IMR-90 (cell line): ENCODE data around the gene SERPINI2. TPM values are rescaled to one million over a fixed set of nuclear protein-coding genes. Genes with fewer than 3 reads are reported as not detected.

Experiments
- ATAC-seq: fragments of 200-7000 bp; cut with Tn5 transposase; 2 replicates; pipeline ENCODE4 v1.9.1; 2020; ENCODE audit warnings: low read depth, mild to moderate bottlenecking, moderate library complexity
- BruUV-seq: library from RNA; stranded (reverse); fragments of 400-500 nt; replicated peaks from 2 replicates; lab custom pipeline; 2021; lab: Mats Ljungman, UMichigan
- CTCF ChIA-PET: fragments of 300-600 bp; formaldehyde crosslinking; extraction: SDS; loops from one replicate; lab custom pipeline; 2021; ENCODE audit warnings: antibody characterized with exemption; lab: Yijun Ruan, JAX
- POLR2A ChIA-PET: fragments of 300-600 bp; sonication (Branson Sonifier 250); formaldehyde crosslinking; loops from one replicate; lab custom pipeline; 2022; ENCODE audit warnings: antibody characterized with exemption; ENCODE audit not compliant: unreplicated experiment; lab: Charles Lee
- DNase-seq: peaks from one replicate; pipeline ENCODE4 v3.0.0; 2013
- H2AFZ ChIP-seq: replicated peaks from 2 replicates; pipeline ENCODE3; 2013; ENCODE audit warnings: low read length, mild to moderate bottlenecking; ENCODE audit not compliant: poor library complexity
- H2AK5ac ChIP-seq: 2 replicates; pipeline ENCODE4 v1.6.1; 2013; ENCODE audit warnings: low read depth, low read length, inconsistent platforms
- H2AK9ac ChIP-seq: replicated peaks from 2 replicates; pipeline ENCODE3; 2013; ENCODE audit warnings: mild to moderate bottlenecking, low read depth, low read length, moderate library complexity; ENCODE audit not compliant: poor library complexity
- H2BK120ac ChIP-seq: 2 replicates; pipeline ENCODE4 v1.6.1; 2013; ENCODE audit warnings: low read depth, low read length, inconsistent platforms
- H2BK15ac ChIP-seq: 3 replicates; pipeline ENCODE4 v1.6.1; 2013; ENCODE audit warnings: low read depth, low read length, inconsistent platforms
- H2BK20ac ChIP-seq: 2 replicates; pipeline ENCODE4 v1.6.1; 2013; ENCODE audit warnings: low read depth, mild to moderate bottlenecking, inconsistent platforms, low read length, moderate library complexity
- H2BK5ac ChIP-seq: 2 replicates; pipeline ENCODE4 v1.6.1; 2013; ENCODE audit warnings: mild to moderate bottlenecking, low read depth, low read length, inconsistent platforms; ENCODE audit not compliant: poor library complexity, severe bottlenecking
- H3K14ac ChIP-seq: replicated peaks from 2 replicates; pipeline ENCODE4 v1.6.1; 2013; ENCODE audit warnings: low read depth, low read length, inconsistent platforms
- H3K18ac ChIP-seq: 2 replicates; pipeline ENCODE4 v1.6.1; 2013; ENCODE audit warnings: low read depth, low read length, control low read depth
- H3K23ac ChIP-seq: 2 replicates; pipeline ENCODE4 v1.6.1; 2013; ENCODE audit warnings: low read depth, low read length, inconsistent platforms
- H3K27ac ChIP-seq: 2 replicates; pipeline ENCODE4 v1.5.1; 2013; ENCODE audit warnings: mild to moderate bottlenecking, control low read depth, low read length; ENCODE audit not compliant: insufficient read depth
- H3K27me3 ChIP-seq: 2 replicates; pipeline ENCODE4 v1.6.1; 2013; ENCODE audit warnings: low read length; ENCODE audit not compliant: control insufficient read depth, insufficient read depth
- H3K36me3 ChIP-seq: 2 replicates; pipeline ENCODE4 v1.6.1; 2013; ENCODE audit warnings: low read length, mixed read lengths; ENCODE audit not compliant: control insufficient read depth, insufficient read depth
- H3K4ac ChIP-seq: 2 replicates; pipeline ENCODE4 v1.6.1; 2013; ENCODE audit warnings: low read depth, low read length, inconsistent platforms
- H3K4me1 ChIP-seq: 2 replicates; pipeline ENCODE4 v1.6.1; 2013; ENCODE audit warnings: low read length, mixed read lengths; ENCODE audit not compliant: control insufficient read depth, insufficient read depth
- H3K4me2 ChIP-seq: 2 replicates; pipeline ENCODE4 v1.6.1; 2013; ENCODE audit warnings: low read depth, mild to moderate bottlenecking, control low read depth, low read length, moderate library complexity
- H3K4me3 ChIP-seq: 2 replicates; pipeline ENCODE4 v1.5.1; 2013; ENCODE audit warnings: low read depth, mild to moderate bottlenecking, control low read depth, low read length, moderate library complexity; ENCODE audit not compliant: insufficient read depth
- H3K56ac ChIP-seq: 2 replicates; pipeline ENCODE4 v1.6.1; 2013; ENCODE audit warnings: low read length, inconsistent platforms; ENCODE audit not compliant: insufficient read depth; ENCODE audit errors: extremely low read depth
- H3K79me1 ChIP-seq, 2 experiments: 2 replicates each; pipeline ENCODE4 v1.6.1; 2013; ENCODE audit warnings: low read length in 2 of 2, inconsistent platforms in 1 of 2, low read depth in 1 of 2
- H3K9ac ChIP-seq: 2 replicates; pipeline ENCODE4 v1.6.1; 2013; ENCODE audit warnings: low read depth, low read length, control low read depth
- H3K9me1 ChIP-seq: 2 replicates; pipeline ENCODE4 v1.6.1; 2013; ENCODE audit warnings: low read length, inconsistent platforms; ENCODE audit not compliant: insufficient read depth
- H3K9me3 ChIP-seq: 2 replicates; pipeline ENCODE4 v1.6.1; 2013; ENCODE audit warnings: low read length; ENCODE audit not compliant: control insufficient read depth, insufficient read depth
- H4K20me1 ChIP-seq: 2 replicates; pipeline ENCODE4 v1.6.1; 2013; ENCODE audit warnings: low read length, inconsistent platforms; ENCODE audit not compliant: insufficient read depth
- H4K5ac ChIP-seq: 2 replicates; pipeline ENCODE4 v1.6.1; 2013; ENCODE audit warnings: mild to moderate bottlenecking, low read depth, low read length, control low read depth
- H4K8ac ChIP-seq, 2 experiments: 2 replicates each; pipeline ENCODE4 v1.6.1; 2013; ENCODE audit warnings: low read depth in 2 of 2, low read length in 2 of 2, control low read depth in 1 of 2, inconsistent platforms in 1 of 2
- H4K91ac ChIP-seq: 2 replicates; pipeline ENCODE4 v1.6.1; 2013; ENCODE audit warnings: low read depth, low read length, inconsistent platforms; ENCODE audit not compliant: insufficient read depth
- CTCF ChIP-seq: conservative IDR thresholded peaks from 2 replicates; pipeline ENCODE4 v1.5.1; 2012; ENCODE audit warnings: mild to moderate bottlenecking, low read depth, low read length, improper control_type of control experiment
- WGBS, 2 experiments: methylation state at CpG; one replicate each; pipeline versions ENCODE4 v1.1.5 to v1.1.7; 2013; ENCODE audit warnings: missing lambda C conversion rate in 2 of 2; ENCODE audit not compliant: insufficient read length in 1 of 2; ENCODE audit errors: extremely low coverage in 2 of 2; 5-methylcytosine and 5-hydroxymethylcytosine counted together
- dilution Hi-C: fragments of 300-500 bp; cut with HindIII; formaldehyde crosslinking; loops from one replicate; pipeline ENCODE4 v1.14.3; 2018; ENCODE audit warnings: low sequenced_read_pairs; ENCODE audit not compliant: unreplicated experiment
- in situ Hi-C: fragments of 300-500 bp; cut with MboI; formaldehyde crosslinking; loops from 3 replicates; pipeline ENCODE4 v1.14.3; 2019; ENCODE audit warnings: low sequenced_read_pairs, inconsistent platforms, mixed read lengths
- intact Hi-C: fragments of 100-400 bp; cut with micrococcal nuclease; formaldehyde crosslinking; loops from 2 replicates; pipeline ENCODE4 v1.10.0; 2022
- polyA plus RNA-seq, 3 experiments: library from polyadenylated mRNA; depleted of rRNA; stranded (reverse); fragments of >200 nt; gene quantifications; 2 replicates each; pipeline ENCODE4 v1.2.3, GENCODE V29; 2012; ENCODE audit warnings: low replicate concordance in 1 of 3
- total RNA-seq: library from RNA; depleted of rRNA; stranded (reverse); fragments of >200 nt; gene quantifications from 2 replicates; pipeline ENCODE4 v1.2.3, GENCODE V29; 2012

The SERPINI2 gene
- total and polyA plus RNA-seq, 2 of the 4 experiments (the other 2 are of a cell fraction), result not detected

GRCh38 chr3:167441256-167441655, 32.6 kb downstream of the SERPINI2 start:
- Histone ChIP-seq H4K91ac (no peak overlapping the region), H2AK5ac (no peak overlapping the region), H3K56ac (no peak overlapping the region), H3K9me1 (no peaks in the 10 kb centered on the region), H3K14ac (no peak overlapping the region), H2BK15ac (no peak overlapping the region), H3K9ac (no peak overlapping the region), H2BK20ac (no peak overlapping the region), H3K36me3 (no peaks in the 10 kb centered on the region), H2AK9ac (no peak overlapping the region), H2BK120ac (no peak overlapping the region), H3K79me1 (no peaks in the 10 kb centered on the region), H3K23ac (no peak overlapping the region), H3K4me1 (no peaks in the 10 kb centered on the region), H4K5ac (no peak overlapping the region), H2BK5ac (no peak overlapping the region), H3K27me3 (no peaks in the 10 kb centered on the region), H3K4ac (no peak overlapping the region), H3K4me3 (no peak overlapping the region), H3K18ac (no peak overlapping the region), H2AFZ (no peak overlapping the region), H3K27ac (no peak overlapping the region), H3K4me2 (no peak overlapping the region), H4K8ac (no peak overlapping the region), H3K9me3 (peaks cover 2% of the 10 kb centered on the region; the same call in 1 of the 2 replicates), H4K20me1 (no peaks in the 10 kb centered on the region)
- no peak for TF ChIP-seq CTCF
- POLR2A ChIA-PET, result no interaction called here
- ATAC-seq (no peak), DNase-seq (no peak)
- no TSS peak for BruUV-seq
- intact Hi-C loops, result no loop called here
- CTCF ChIA-PET, result no interaction called here
- WGBS, 2 experiments, result no CpG with 5 or more reads among the region's 2 CpGs
- in situ Hi-C loops, result no loop called here
- dilution Hi-C loops, result no loop called here
